HL-60 (cell line): ENCODE data around the gene NDUFAF8.

Experiments used
- DNase-seq, 2 experiments: peaks; one replicate each; pipeline ENCODE4 v3.0.0-alpha.2; 2010 to 2020; ENCODE audit warnings: low read depth in 1 of 2, low spot score in 1 of 2
- H3K27ac ChIP-seq: fragments of 250-450 bp; sonication (Bioruptor Pico); replicated peaks from 2 replicates; pipeline ENCODE4 v1.5.1; 2020; ENCODE audit warnings: mild to moderate bottlenecking, moderate library complexity
- H3K27me3 ChIP-seq: fragments of 250-450 bp; sonication (Bioruptor Pico); 2 replicates; pipeline ENCODE4 v1.5.1; 2021; ENCODE audit warnings: mild to moderate bottlenecking, moderate library complexity; ENCODE audit not compliant: insufficient read depth, poor library complexity, severe bottlenecking
- H3K4me3 ChIP-seq: replicated peaks from 2 replicates; pipeline ENCODE4 v1.5.1; 2011; ENCODE audit warnings: mild to moderate bottlenecking, control low read depth, low read length; ENCODE audit not compliant: insufficient read depth
- CTCF ChIP-seq: IDR thresholded peaks from one replicate; pipeline ENCODE4 v1.5.1; 2011; ENCODE audit warnings: low read length, control low read depth, inconsistent platforms; ENCODE audit not compliant: insufficient read depth
- GABPA ChIP-seq: IDR thresholded peaks from 2 replicates; pipeline ENCODE4 v1.6.1; 2012; ENCODE audit warnings: low read depth
- POLR2AphosphoS5 ChIP-seq: IDR thresholded peaks from 2 replicates; pipeline ENCODE4 v1.6.1; 2012; ENCODE audit warnings: low read depth
- REST ChIP-seq: IDR thresholded peaks from 2 replicates; pipeline ENCODE4 v1.6.1; 2012; ENCODE audit warnings: low read depth; ENCODE audit not compliant: insufficient replicate concordance
- SPI1 ChIP-seq: IDR thresholded peaks from 2 replicates; pipeline ENCODE4 v1.6.1; 2012; ENCODE audit warnings: low read depth, mild to moderate bottlenecking, borderline replicate concordance

Gene NDUFAF8

GRCh38 chr17:81230043-81230820, 8.9 kb upstream of the NDUFAF8 start:
- no peak overlapping the region for H3K4me3 ChIP-seq
- H3K27me3 ChIP-seq: no peaks in the 10 kb centered on the region
- DNase-seq: no peak
- no peak for TF ChIP-seq GABPA
- no peak for TF ChIP-seq SPI1
- TF ChIP-seq CTCF: no peak
- no peak for TF ChIP-seq REST
- TF ChIP-seq POLR2AphosphoS5: no peak
- no peak overlapping the region for H3K27ac ChIP-seq

GRCh38 chr17:81231121-81231645, 7.9 kb upstream of the NDUFAF8 start:
- H3K27me3 ChIP-seq: no peaks in the 10 kb centered on the region
- H3K27ac ChIP-seq: no peak overlapping the region
- TF ChIP-seq REST: no peak
- no peak for TF ChIP-seq GABPA
- TF ChIP-seq POLR2AphosphoS5: no peak
- TF ChIP-seq CTCF: no peak
- no peak for TF ChIP-seq SPI1
- DNase-seq: no peak
- H3K4me3 ChIP-seq: no peak overlapping the region

- Histone ChIP-seq H3K4me3 (no peak overlapping the region), H3K27me3 (no peaks in the 10 kb centered on the region), H3K27ac (no peak overlapping the region)
- no peak for DNase-seq
- TF ChIP-seq CTCF: no peak
- TF ChIP-seq REST: no peak
- no peak for TF ChIP-seq POLR2AphosphoS5
- TF ChIP-seq GABPA: no peak
- no peak for TF ChIP-seq SPI1
Observed at GRCh38 chr17:81231766-81232581, 7.1 kb upstream of the NDUFAF8 start.
